ENCODE measurements around the gene EGFL8. TPM values are rescaled to one million over a fixed set of nuclear protein-coding genes. Genes with fewer than 3 reads are reported as not detected.

EGFL8 gene
- total and polyA plus RNA-seq, 2 experiments from 2014 or later = 2.2 to 3.8 TPM

GRCh38 chr6:32167154-32167760 is 2.9 kb downstream of the EGFL8 start:
- in situ Hi-C loops (cut with MboI) = no loop called here
- H3K4me2 ChIP-seq (ENCODE audit: unreplicated experiment) = no peak overlapping the region
- peaks cover 6% of the 10 kb centered on the region; the same call in 1 of the 2 replicates for H3K36me3 ChIP-seq (ENCODE audit: low read depth)
- no peaks in the 10 kb centered on the region for H3K27me3 ChIP-seq (replicated peaks; ENCODE audit: insufficient read depth)
- 87 to 88% methylated on average over 32 of the region's 32 CpGs for WGBS, 2 experiments (ENCODE audit: low coverage in 1 of 2, low lambda C conversion rate in 2 of 2, missing lambda C conversion rate in 2 of 2)
- H3K9ac ChIP-seq = no peak overlapping the region
- H3K9me3 ChIP-seq (ENCODE audit: low read depth) = no peaks in the 10 kb centered on the region
- no peak overlapping the region for H2AFZ ChIP-seq
- no peak for DNase-seq
- H3K4me3 ChIP-seq = no peak overlapping the region
- no peaks in the 10 kb centered on the region for H3K9me2 ChIP-seq (ENCODE audit: insufficient read depth)
- no peaks in the 10 kb centered on the region; the same call in 1 of the 2 replicates for H3F3A ChIP-seq (ENCODE audit: insufficient read depth)
- no peaks in the 10 kb centered on the region for H4K20me1 ChIP-seq (ENCODE audit: insufficient read depth)
- H3K4me1 ChIP-seq (ENCODE audit: insufficient read depth) = peaks cover 8% of the 10 kb centered on the region; the same call in 1 of the 2 replicates
- H3K79me2 ChIP-seq (ENCODE audit: insufficient read depth) = peaks cover 16% of the 10 kb centered on the region
- TF ChIP-seq EZH2 (IDR thresholded peaks at IDR 0.05; ENCODE audit: insufficient read depth, poor library complexity, severe bottlenecking) (no peak), EZH2phosphoT487 (IDR thresholded peaks at IDR 0.05; ENCODE audit: insufficient read depth, low read depth) (no peak)
- H3K27ac ChIP-seq = no peak overlapping the region

- Histone ChIP-seq H2AFZ (no peak overlapping the region), H3K4me2 (ENCODE audit: unreplicated experiment) (no peak overlapping the region), H3K9me3 (ENCODE audit: low read depth) (no peaks in the 10 kb centered on the region), H3K4me3 (no peak overlapping the region), H3K9ac (no peak overlapping the region), H3K27me3 (replicated peaks; ENCODE audit: insufficient read depth) (no peaks in the 10 kb centered on the region), H3K4me1 (ENCODE audit: insufficient read depth) (peaks cover 8% of the 10 kb centered on the region; the same call in 1 of the 2 replicates), H4K20me1 (ENCODE audit: insufficient read depth) (no peaks in the 10 kb centered on the region), H3F3A (ENCODE audit: insufficient read depth) (no peaks in the 10 kb centered on the region; the same call in 1 of the 2 replicates), H3K79me2 (ENCODE audit: insufficient read depth) (peaks cover 22% of the 10 kb centered on the region), H3K36me3 (ENCODE audit: low read depth) (peaks cover 6% of the 10 kb centered on the region; the same call in 1 of the 2 replicates), H3K9me2 (ENCODE audit: insufficient read depth) (no peaks in the 10 kb centered on the region), H3K27ac (no peak overlapping the region)
- WGBS, 2 experiments (ENCODE audit: low coverage in 1 of 2, low lambda C conversion rate in 2 of 2, missing lambda C conversion rate in 2 of 2) = 78 to 83% methylated on average over 6 of the region's 6 CpGs
- in situ Hi-C loops (cut with MboI) = no loop called here
- TF ChIP-seq EZH2 (IDR thresholded peaks at IDR 0.05; ENCODE audit: insufficient read depth, poor library complexity, severe bottlenecking) (no peak), EZH2phosphoT487 (IDR thresholded peaks at IDR 0.05; ENCODE audit: insufficient read depth, low read depth) (no peak)
- DNase-seq = no peak
These were observed 3.4 kb downstream of the EGFL8 start for GRCh38 chr6:32167761-32168262.

DNA sequence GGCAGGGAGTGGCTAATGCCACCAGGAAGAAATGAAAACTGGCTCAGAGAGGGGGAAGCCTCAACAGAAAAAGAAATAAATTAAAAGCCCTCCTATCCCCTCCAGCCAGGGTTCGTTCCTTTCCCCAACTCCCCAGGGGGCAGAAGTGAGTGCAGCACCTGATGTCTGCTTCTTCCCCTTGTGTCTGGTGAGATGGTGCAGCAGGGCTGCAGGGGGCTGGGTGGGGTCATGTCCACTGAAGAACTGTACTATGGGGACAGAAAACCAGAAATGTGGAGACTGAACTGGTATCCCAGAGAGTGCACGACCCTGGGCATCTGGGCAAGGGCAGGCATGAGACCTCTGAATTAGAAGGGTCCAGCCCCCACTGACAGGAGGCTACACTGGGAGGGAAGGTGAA is 4.0 kb downstream of the EGFL8 start:
- Histone ChIP-seq H3K36me3 (ENCODE audit: low read depth) (peaks cover 6% of the 10 kb centered on the region; the same call in 1 of the 2 replicates), H3K4me1 (ENCODE audit: insufficient read depth) (peaks cover 8% of the 10 kb centered on the region; the same call in 1 of the 2 replicates), H4K20me1 (ENCODE audit: insufficient read depth) (no peaks in the 10 kb centered on the region), H3K9ac (no peak overlapping the region), H3K9me3 (ENCODE audit: low read depth) (no peaks in the 10 kb centered on the region), H3K9me2 (ENCODE audit: insufficient read depth) (no peaks in the 10 kb centered on the region), H3K27ac (no peak overlapping the region), H3K4me3 (no peak overlapping the region), H3K27me3 (replicated peaks; ENCODE audit: insufficient read depth) (no peaks in the 10 kb centered on the region), H3K79me2 (ENCODE audit: insufficient read depth) (peaks cover 27% of the 10 kb centered on the region), H3K4me2 (ENCODE audit: unreplicated experiment) (no peak overlapping the region), H3F3A (ENCODE audit: insufficient read depth) (no peaks in the 10 kb centered on the region; the same call in 1 of the 2 replicates), H2AFZ (no peak overlapping the region)
- no peak for TF ChIP-seq EZH2phosphoT487 (IDR thresholded peaks at IDR 0.05; ENCODE audit: insufficient read depth, low read depth)
- TF ChIP-seq EZH2 (IDR thresholded peaks at IDR 0.05; ENCODE audit: insufficient read depth, poor library complexity, severe bottlenecking) = no peak
- DNase-seq = no peak
- WGBS, 2 experiments (ENCODE audit: low coverage in 1 of 2, low lambda C conversion rate in 2 of 2, missing lambda C conversion rate in 2 of 2) = 45 to 59% methylated on average over 2 of the region's 2 CpGs
- in situ Hi-C loops (cut with MboI) = no loop called here

DNA sequence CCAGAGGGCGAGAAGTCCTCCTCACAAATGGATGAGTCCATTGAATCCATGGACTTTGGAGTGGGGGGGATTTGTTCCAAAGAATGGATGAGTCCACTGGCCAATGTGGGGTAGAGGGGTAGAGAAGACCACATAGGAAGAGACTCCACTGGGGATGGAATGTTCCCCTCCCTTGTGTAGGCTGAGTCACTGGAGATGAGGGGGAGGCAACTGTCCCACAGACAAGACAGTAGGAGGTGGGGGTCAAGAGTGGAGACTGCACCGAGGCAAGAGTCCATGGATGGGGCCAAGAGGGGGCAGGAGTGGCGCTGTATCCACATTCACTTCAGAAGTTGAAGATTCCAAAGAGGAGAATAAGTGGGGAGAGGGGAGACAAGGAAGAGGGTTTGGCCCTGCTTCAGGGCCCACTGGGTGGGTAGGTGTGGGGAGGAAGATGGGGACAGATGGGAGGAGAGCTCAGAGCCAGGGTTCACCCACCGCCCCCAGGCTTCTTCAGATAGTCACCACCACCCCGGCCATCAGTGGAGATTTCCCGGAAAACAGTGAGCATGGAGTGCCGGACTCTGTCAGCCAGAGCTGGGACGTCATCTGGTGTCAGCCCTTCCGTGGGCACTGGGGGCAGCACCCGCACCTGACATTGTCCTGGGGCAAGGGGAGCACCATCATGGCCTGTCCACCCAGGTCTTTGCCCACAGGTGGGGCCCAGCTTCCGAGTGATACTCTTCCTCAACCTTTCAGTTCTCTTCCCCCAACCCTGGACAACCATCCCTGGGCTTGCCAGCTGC is 4.6 kb downstream of the EGFL8 start:
- Histone ChIP-seq H3F3A (ENCODE audit: insufficient read depth) (no peaks in the 10 kb centered on the region; the same call in 1 of the 2 replicates), H3K27me3 (replicated peaks; ENCODE audit: insufficient read depth) (no peaks in the 10 kb centered on the region), H3K9ac (no peak overlapping the region), H3K9me2 (ENCODE audit: insufficient read depth) (no peaks in the 10 kb centered on the region), H3K36me3 (ENCODE audit: low read depth) (peaks cover 6% of the 10 kb centered on the region; the same call in 1 of the 2 replicates), H3K27ac (no peak overlapping the region), H3K4me2 (ENCODE audit: unreplicated experiment) (no peak overlapping the region), H3K79me2 (ENCODE audit: insufficient read depth) (peaks cover 34% of the 10 kb centered on the region), H3K9me3 (ENCODE audit: low read depth) (no peaks in the 10 kb centered on the region), H4K20me1 (ENCODE audit: insufficient read depth) (no peaks in the 10 kb centered on the region), H3K4me3 (no peak overlapping the region), H2AFZ (no peak overlapping the region), H3K4me1 (ENCODE audit: insufficient read depth) (peaks cover 8% of the 10 kb centered on the region; the same call in 1 of the 2 replicates)
- in situ Hi-C loops (cut with MboI) = no loop called here
- no peak for TF ChIP-seq EZH2 (IDR thresholded peaks at IDR 0.05; ENCODE audit: insufficient read depth, poor library complexity, severe bottlenecking)
- TF ChIP-seq EZH2phosphoT487 (IDR thresholded peaks at IDR 0.05; ENCODE audit: insufficient read depth, low read depth) = no peak
- DNase-seq = peak; percentile 40
- 49 to 56% methylated on average over 10 to 11 of the region's 11 CpGs for WGBS, 2 experiments (ENCODE audit: low coverage in 1 of 2, low lambda C conversion rate in 2 of 2, missing lambda C conversion rate in 2 of 2)
